Measurements from ENCODE around the gene POU2AF2. TPM values are rescaled to one million over a fixed set of nuclear protein-coding genes. Genes with fewer than 3 reads are reported as not detected.
"Not testable (repeated sequence)": the region's sequence is repeated elsewhere in the genome, so short reads cannot be mapped to it uniquely, and the experiment has no call there.

Gene POU2AF2
- total RNA-seq, 5 donors from 2014 or later (not counting 1 experiment from before 2014, with no cell fraction given), result not detected

GRCh38 chr11:111264646-111265045 is 19.1 kb downstream of the POU2AF2 start:
- Histone ChIP-seq H3K9me3 (no peaks in the 10 kb centered on the region), H3K27me3 (replicated peaks in 1 of 2; ENCODE audit: control insufficient read depth in 2 of 2, extremely low read depth in 1 of 2, insufficient read depth in 2 of 2, low read length in 1 of 2) (peaks cover 0 to 6% of the 10 kb centered on the region in 2 experiments), H3K4me1 (ENCODE audit: control insufficient read depth in 1 of 2, extremely low read depth in 1 of 2, insufficient read depth in 2 of 2, low read length in 2 of 2) (peaks cover 0 to 2% of the 10 kb centered on the region in 2 experiments), H3K4me3 (ENCODE audit: control insufficient read depth in 1 of 2, extremely low read depth in 1 of 2, low read length in 1 of 2) (no peak overlapping the region), H3K36me3 (ENCODE audit: control insufficient read depth in 2 of 2, extremely low read depth in 1 of 2, insufficient read depth in 1 of 2, low read length in 1 of 2) (no peaks in the 10 kb centered on the region), H3K27ac (ENCODE audit: low read length) (no peak overlapping the region)
- ChIA-PET CTCF (no interaction called here), POLR2A (no interaction called here)
- Mint-ChIP-seq H3K4me3 (no peak overlapping the region), H3K27ac (no peak overlapping the region), H3K9me3 (no peaks in the 10 kb centered on the region), H3K4me1 (peaks cover 0 to 4% (median 0%) of the 10 kb centered on the region in 3 donors), H3K27me3 (peaks cover 4 to 20% of the 10 kb centered on the region in 2 donors), H3K36me3 (no peaks in the 10 kb centered on the region)
- WGBS (ENCODE audit: insufficient coverage), result 64% methylated on average over 1 of the region's 1 CpG
- DNase-seq, result no peak
- no peak for ATAC-seq (replicated peaks in 1 of 4)

- H3K27ac Mint-ChIP-seq, result no peak overlapping the region
- DNase-seq (no peak), ATAC-seq (replicated peaks in 1 of 4) (no peak)
- ChIA-PET CTCF (no interaction called here), POLR2A (no interaction called here)
- Histone ChIP-seq H3K9me3 (no peaks in the 10 kb centered on the region), H3K4me1 (ENCODE audit: control insufficient read depth in 1 of 2, extremely low read depth in 1 of 2, insufficient read depth in 2 of 2, low read length in 2 of 2) (peaks cover 0 to 2% of the 10 kb centered on the region in 2 experiments), H3K4me3 (ENCODE audit: control insufficient read depth in 1 of 2, extremely low read depth in 1 of 2, low read length in 1 of 2) (no peak overlapping the region), H3K36me3 (ENCODE audit: control insufficient read depth in 2 of 2, extremely low read depth in 1 of 2, insufficient read depth in 1 of 2, low read length in 1 of 2) (no peaks in the 10 kb centered on the region), H3K27me3 (replicated peaks in 1 of 2; ENCODE audit: control insufficient read depth in 2 of 2, extremely low read depth in 1 of 2, insufficient read depth in 2 of 2, low read length in 1 of 2) (peaks cover 0 to 6% of the 10 kb centered on the region in 2 experiments), H3K27ac (ENCODE audit: low read length) (no peak overlapping the region)
- H3K36me3 Mint-ChIP-seq, result no peaks in the 10 kb centered on the region
- peaks cover 4 to 18% of the 10 kb centered on the region in 2 donors for H3K27me3 Mint-ChIP-seq
- no peak overlapping the region for H3K4me3 Mint-ChIP-seq
- 100% methylated on average over 1 of the region's 2 CpGs for WGBS (ENCODE audit: insufficient coverage)
- H3K4me1 Mint-ChIP-seq, result peaks cover 0 to 4% (median 0%) of the 10 kb centered on the region in 3 donors
- no peaks in the 10 kb centered on the region for H3K9me3 Mint-ChIP-seq
Measured at GRCh38 chr11:111265421-111265820, 19.9 kb downstream of the POU2AF2 start.

- CTCF ChIA-PET, result not testable (repeated sequence)
- no CpG with 5 or more reads among the region's 4 CpGs for WGBS (ENCODE audit: insufficient coverage)
Measured at GRCh38 chr11:111268303-111268702, 22.8 kb downstream of the POU2AF2 start.

GRCh38 chr11:111269146-111269868 is 23.8 kb downstream of the POU2AF2 start:
- Mint-ChIP-seq H3K4me3 (no peak overlapping the region), H3K9me3 (no peaks in the 10 kb centered on the region), H3K27me3 (peaks cover 9 to 10% of the 10 kb centered on the region in 2 donors), H3K4me1 (peaks cover 0 to 9% (median 5%) of the 10 kb centered on the region in 3 donors), H3K27ac (no peak overlapping the region), H3K36me3 (no peaks in the 10 kb centered on the region)
- Histone ChIP-seq H3K27ac (ENCODE audit: low read length) (no peak overlapping the region), H3K4me3 (ENCODE audit: control insufficient read depth in 1 of 2, extremely low read depth in 1 of 2, low read length in 1 of 2) (no peak overlapping the region), H3K9me3 (no peaks in the 10 kb centered on the region), H3K27me3 (replicated peaks in 1 of 2; ENCODE audit: control insufficient read depth in 2 of 2, extremely low read depth in 1 of 2, insufficient read depth in 2 of 2, low read length in 1 of 2) (peaks cover 0 to 12% of the 10 kb centered on the region in 2 experiments), H3K36me3 (ENCODE audit: control insufficient read depth in 2 of 2, extremely low read depth in 1 of 2, insufficient read depth in 1 of 2, low read length in 1 of 2) (no peaks in the 10 kb centered on the region), H3K4me1 (ENCODE audit: control insufficient read depth in 1 of 2, extremely low read depth in 1 of 2, insufficient read depth in 2 of 2, low read length in 2 of 2) (no peaks in the 10 kb centered on the region)
- ChIA-PET POLR2A (interaction anchor here in 1 of 2 donors (0.5 kb wide), 1 partner anchor 42 kb away, joined by 4 read pairs; no protein-coding TSS in a partner anchor), CTCF (interaction anchor here in 1 of 2 donors (0.5 kb wide), 1 partner anchor 1065 kb away, joined by 8 read pairs; no protein-coding TSS in a partner anchor)
- ATAC-seq (replicated peaks in 1 of 4) (no peak), DNase-seq (no peak)
- 63% methylated on average over 4 of the region's 5 CpGs for WGBS (ENCODE audit: insufficient coverage)

More at GRCh38 chr11:111268303-111268702, 22.8 kb downstream of the POU2AF2 start:
- ATAC-seq (replicated peaks in 1 of 4); DNase-seq; H3K9me3 Mint-ChIP-seq; H3K4me1 ChIP-seq (ENCODE audit: control insufficient read depth in 1 of 2, extremely low read depth in 1 of 2, insufficient read depth in 2 of 2, low read length in 2 of 2); H3K36me3 Mint-ChIP-seq; H3K27ac ChIP-seq (ENCODE audit: low read length); H3K9me3 ChIP-seq; H3K27ac Mint-ChIP-seq; H3K4me3 ChIP-seq (ENCODE audit: control insufficient read depth in 1 of 2, extremely low read depth in 1 of 2, low read length in 1 of 2); H3K4me3 Mint-ChIP-seq; H3K4me1 Mint-ChIP-seq; POLR2A ChIA-PET; H3K36me3 ChIP-seq (ENCODE audit: control insufficient read depth in 2 of 2, extremely low read depth in 1 of 2, insufficient read depth in 1 of 2, low read length in 1 of 2): not testable (repeated sequence)
- peaks cover 9 to 12% of the 10 kb centered on the region in 2 donors for H3K27me3 Mint-ChIP-seq
- peaks cover 0 to 12% of the 10 kb centered on the region in 2 experiments for H3K27me3 ChIP-seq (replicated peaks in 1 of 2; ENCODE audit: control insufficient read depth in 2 of 2, extremely low read depth in 1 of 2, insufficient read depth in 2 of 2, low read length in 1 of 2)

GRCh38 chr11:111272420-111272819 is 26.9 kb downstream of the POU2AF2 start:
- H3K36me3 Mint-ChIP-seq, result no peaks in the 10 kb centered on the region
- H3K27me3 Mint-ChIP-seq, result peaks cover 4 to 10% of the 10 kb centered on the region in 2 donors
- peaks cover 0 to 6% (median 5%) of the 10 kb centered on the region in 3 donors for H3K4me1 Mint-ChIP-seq
- H3K9me3 ChIP-seq, result no peaks in the 10 kb centered on the region
- DNase-seq (no peak), ATAC-seq (replicated peaks in 1 of 4) (no peak)
- peaks cover 0 to 8% of the 10 kb centered on the region in 2 experiments for H3K27me3 ChIP-seq (replicated peaks in 1 of 2; ENCODE audit: control insufficient read depth in 2 of 2, extremely low read depth in 1 of 2, insufficient read depth in 2 of 2, low read length in 1 of 2)
- POLR2A ChIA-PET, result no interaction called here
- H3K27ac Mint-ChIP-seq, result no peak overlapping the region
- H3K36me3 ChIP-seq (ENCODE audit: control insufficient read depth in 2 of 2, extremely low read depth in 1 of 2, insufficient read depth in 1 of 2, low read length in 1 of 2), result no peaks in the 10 kb centered on the region
- no peak overlapping the region for H3K4me3 Mint-ChIP-seq
- no peak overlapping the region for H3K27ac ChIP-seq (ENCODE audit: low read length)
- H3K9me3 Mint-ChIP-seq, result no peaks in the 10 kb centered on the region
- no peaks in the 10 kb centered on the region for H3K4me1 ChIP-seq (ENCODE audit: control insufficient read depth in 1 of 2, extremely low read depth in 1 of 2, insufficient read depth in 2 of 2, low read length in 2 of 2)
- no peak overlapping the region for H3K4me3 ChIP-seq (ENCODE audit: control insufficient read depth in 1 of 2, extremely low read depth in 1 of 2, low read length in 1 of 2)
- CTCF ChIA-PET, result interaction anchor here in 1 of 2 donors (1.0 kb wide), 1 partner anchor 10 kb away, joined by 5 read pairs; no protein-coding TSS in a partner anchor
- 20% methylated on average over 1 of the region's 3 CpGs for WGBS (ENCODE audit: insufficient coverage)

- peaks cover 0 to 2% (median 0%) of the 10 kb centered on the region in 3 donors for H3K4me1 Mint-ChIP-seq
- no peaks in the 10 kb centered on the region for H3K27me3 ChIP-seq (replicated peaks in 1 of 2; ENCODE audit: control insufficient read depth in 2 of 2, extremely low read depth in 1 of 2, insufficient read depth in 2 of 2, low read length in 1 of 2)
- no peak overlapping the region for H3K4me3 Mint-ChIP-seq
- no peak overlapping the region for H3K27ac ChIP-seq (ENCODE audit: low read length)
- H3K27ac Mint-ChIP-seq, result no peak overlapping the region
- no peaks in the 10 kb centered on the region for H3K4me1 ChIP-seq (ENCODE audit: control insufficient read depth in 1 of 2, extremely low read depth in 1 of 2, insufficient read depth in 2 of 2, low read length in 2 of 2)
- H3K4me3 ChIP-seq (ENCODE audit: control insufficient read depth in 1 of 2, extremely low read depth in 1 of 2, low read length in 1 of 2), result no peak overlapping the region
- POLR2A ChIA-PET, result interaction anchor here in 1 of 2 donors (0.6 to 0.7 kb wide), 3 partner anchors 44 to 910 kb away, joined by 3 to 9 read pairs (median 5); no protein-coding TSS in a partner anchor
- ATAC-seq (replicated peaks in 1 of 4), result no peak
- H3K36me3 ChIP-seq (ENCODE audit: control insufficient read depth in 2 of 2, extremely low read depth in 1 of 2, insufficient read depth in 1 of 2, low read length in 1 of 2), result no peaks in the 10 kb centered on the region
- H3K36me3 Mint-ChIP-seq, result no peaks in the 10 kb centered on the region
- CTCF ChIA-PET, result interaction anchor here (0.6 to 3.8 kb wide), 29 partner anchors 10 to 1376 kb away, joined by 3 to 24 read pairs (median 5); no protein-coding TSS in a partner anchor
- H3K9me3 ChIP-seq, result no peaks in the 10 kb centered on the region
- H3K27me3 Mint-ChIP-seq, result no peaks in the 10 kb centered on the region
- 41% methylated on average over 3 of the region's 3 CpGs for WGBS (ENCODE audit: insufficient coverage)
- DNase-seq, result no peak
- no peaks in the 10 kb centered on the region for H3K9me3 Mint-ChIP-seq
Measured at GRCh38 chr11:111282562-111283075, 37.1 kb downstream of the POU2AF2 start.
